ENCODE measurements around the gene KL.
A peak's percentile ranks its signal among the peaks of the same experiment; 100 is the strongest.

Gene KL

DNA sequence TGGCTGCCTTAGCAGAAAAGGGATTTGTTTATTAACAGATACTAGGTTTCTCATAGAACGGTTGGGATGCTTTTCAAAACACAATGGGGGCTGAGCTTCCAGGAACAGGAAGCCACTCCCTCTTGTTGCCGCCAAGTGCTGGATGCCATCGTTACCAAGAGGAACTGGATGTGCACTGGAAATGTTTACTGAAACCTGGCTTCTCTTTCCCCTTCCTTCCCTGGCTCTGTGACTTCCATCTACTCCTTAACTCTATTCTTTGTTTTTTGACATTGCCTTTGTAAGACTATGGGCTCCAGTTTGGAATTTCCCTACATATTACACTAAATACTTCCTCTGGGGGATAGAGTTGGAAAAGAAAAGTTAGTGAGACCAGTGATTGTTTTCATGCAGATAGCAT is 11.7 kb upstream of the KL start:
- no peak for DNase-seq (ENCODE audit: low read depth)

DNA sequence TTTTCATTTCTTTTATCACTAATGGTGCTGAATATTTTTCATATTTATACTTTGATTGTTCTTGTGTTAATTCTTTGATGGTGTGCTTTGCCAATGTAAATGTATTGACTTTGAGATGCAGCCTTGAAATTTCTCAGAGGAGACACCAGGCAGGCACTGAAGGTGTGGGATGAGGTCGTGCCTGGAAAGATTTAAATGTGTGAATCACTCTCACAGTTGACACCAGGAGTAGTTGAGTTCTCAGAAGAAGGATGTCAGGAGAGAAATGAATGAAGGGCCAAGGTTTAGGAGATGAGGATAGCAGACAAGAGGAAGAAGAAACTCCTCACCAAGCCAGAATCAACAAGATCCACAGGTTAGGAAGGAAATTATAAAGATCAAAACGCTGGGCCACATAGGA is 10.1 kb upstream of the KL start:
- no peak for DNase-seq (ENCODE audit: low read depth)

DNA sequence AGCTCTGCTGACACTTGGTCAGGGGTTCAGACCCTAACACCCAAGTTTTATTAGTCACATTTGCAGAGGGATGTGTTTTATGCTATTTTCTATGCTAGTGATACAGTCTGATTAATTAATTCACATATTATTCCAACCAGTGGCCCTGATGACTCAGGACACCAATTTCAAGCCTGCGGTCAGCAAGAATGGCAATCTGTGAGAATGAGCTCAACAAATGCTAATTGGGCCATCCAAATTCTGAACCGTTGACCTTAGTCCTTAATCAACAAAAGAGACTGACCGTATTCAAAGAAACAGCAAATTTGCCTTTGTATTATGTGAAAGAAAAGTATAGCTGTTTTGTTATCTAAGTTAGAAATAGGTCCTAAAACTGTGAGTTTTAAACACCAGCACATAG is 9.6 kb upstream of the KL start:
- DNase-seq (ENCODE audit: low read depth) = no peak

DNA sequence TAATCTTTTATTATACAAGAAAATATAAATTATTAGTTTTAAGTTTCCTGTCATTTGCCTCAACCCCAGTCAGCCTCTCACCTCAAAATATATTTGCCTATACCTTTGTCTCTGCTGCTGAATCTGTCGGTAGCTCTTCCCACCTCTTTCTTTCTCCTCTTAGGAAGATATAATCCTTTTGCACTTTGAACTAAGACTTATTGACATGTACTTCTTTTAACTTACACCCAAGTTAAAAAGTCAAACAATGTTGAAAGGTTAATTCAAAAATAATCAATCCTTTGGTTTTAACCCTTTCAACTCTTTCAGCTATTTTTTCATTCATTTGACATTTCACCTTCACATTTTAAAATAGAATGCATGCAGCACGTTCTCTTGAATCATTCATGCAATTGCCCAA is 9.0 kb upstream of the KL start:
- DNase-seq (ENCODE audit: low read depth) = no peak

DNA sequence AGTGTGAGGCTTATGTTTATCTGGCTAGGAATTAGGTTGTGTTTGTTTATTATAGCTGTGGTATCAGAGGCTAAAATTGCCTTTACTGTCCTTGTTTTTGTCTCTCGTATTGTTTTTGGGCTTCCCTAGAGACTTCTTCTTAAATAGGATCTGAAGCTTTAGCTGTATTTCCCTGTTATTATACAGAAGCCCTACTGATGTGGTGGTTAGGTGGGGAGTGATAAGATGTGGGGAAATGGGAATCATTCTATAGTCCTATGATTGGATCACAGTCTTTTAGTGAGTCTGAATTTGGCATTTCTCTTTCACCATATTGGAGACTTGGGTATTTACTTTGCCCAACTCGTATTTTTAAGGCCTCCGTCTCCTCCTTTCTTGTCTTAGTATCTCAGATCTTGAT is 8.3 kb upstream of the KL start:
- DNase-seq (ENCODE audit: low read depth) = no peak

DNA sequence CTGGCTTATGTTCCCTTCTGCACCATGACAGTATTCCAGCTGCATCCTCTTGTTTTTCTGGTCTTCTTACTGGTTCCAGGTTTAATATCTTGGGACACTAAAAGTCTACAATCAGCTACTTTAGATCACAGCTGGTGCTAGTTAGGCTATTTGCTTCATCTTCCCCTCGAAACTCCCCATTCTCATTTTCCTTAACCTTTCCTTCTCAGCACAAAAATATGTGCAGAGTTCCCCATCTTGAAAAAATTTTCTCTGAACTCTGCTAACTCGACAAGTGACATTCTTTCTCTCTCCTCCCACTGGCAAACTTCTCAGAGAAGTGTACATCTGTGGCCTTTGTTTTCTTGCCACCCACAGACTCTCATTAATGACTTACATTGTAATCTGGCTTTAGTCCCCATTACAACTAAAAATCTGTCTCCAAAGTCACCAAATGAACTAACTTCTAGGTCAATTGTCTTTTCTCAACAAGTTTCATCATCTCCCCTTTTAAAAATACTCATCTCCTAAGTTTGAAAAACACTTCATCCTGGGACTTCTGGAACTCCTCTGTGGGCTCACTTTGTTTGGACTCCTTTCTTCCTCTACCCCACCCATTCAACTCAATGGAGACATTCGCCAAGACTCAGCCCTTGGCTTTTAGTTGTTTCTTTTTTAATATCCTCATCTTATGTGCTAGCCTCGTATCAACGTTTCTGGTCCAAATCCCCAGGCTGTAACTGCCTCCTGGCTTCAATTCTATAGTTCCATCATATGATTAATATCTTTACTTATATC is 7.1 kb upstream of the KL start:
- DNase-seq (ENCODE audit: low read depth) = no peak

DNA sequence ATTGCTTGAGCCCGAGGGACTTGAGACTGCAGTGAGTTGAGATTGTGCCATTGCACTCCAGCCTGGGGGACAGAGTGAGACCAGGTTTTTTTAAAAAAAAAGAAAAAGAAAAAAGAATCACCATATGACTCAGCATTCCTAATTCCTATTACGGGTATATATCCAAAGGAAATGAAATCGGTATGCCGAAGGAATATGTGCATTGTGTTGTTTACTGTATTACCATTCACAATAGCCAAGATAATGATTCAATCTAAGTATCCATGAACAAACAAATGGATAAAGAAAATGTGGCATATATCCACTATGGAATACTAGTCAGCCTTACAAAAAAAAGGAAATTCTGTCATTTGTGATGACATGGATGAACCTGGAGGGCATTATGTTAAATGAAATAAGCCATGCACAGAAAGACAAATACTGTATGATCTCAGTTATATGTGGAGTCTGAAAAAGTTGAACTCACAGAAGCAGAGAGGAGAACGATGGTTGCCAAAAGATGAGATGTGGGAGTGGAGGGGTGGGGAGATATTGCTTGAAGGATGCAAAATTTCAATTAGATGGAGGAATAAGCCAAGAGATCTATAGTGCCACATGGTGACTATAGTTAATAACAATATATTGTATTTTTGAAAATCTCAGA is 4.3 kb upstream of the KL start:
- no peak for DNase-seq (ENCODE audit: low read depth)

DNA sequence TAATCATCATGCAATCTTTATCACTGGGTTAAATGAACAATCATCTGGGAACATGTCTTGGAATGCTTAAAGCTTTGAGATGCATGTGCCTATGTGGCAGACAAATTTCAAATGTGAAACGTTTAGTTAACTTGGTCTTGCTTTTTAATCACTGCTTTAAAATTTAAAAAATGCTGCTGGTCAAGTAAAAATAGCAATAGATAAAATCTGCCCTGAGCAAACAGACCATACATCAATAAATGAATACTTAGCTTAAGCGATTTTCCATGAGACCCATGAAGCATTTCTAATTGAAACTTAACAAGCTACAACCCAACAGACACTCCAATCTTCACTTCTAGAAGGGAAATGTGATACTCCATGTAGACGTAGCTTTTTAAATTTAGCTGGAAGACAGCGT is 1.9 kb upstream of the KL start:
- no peak for DNase-seq (ENCODE audit: low read depth)

DNA sequence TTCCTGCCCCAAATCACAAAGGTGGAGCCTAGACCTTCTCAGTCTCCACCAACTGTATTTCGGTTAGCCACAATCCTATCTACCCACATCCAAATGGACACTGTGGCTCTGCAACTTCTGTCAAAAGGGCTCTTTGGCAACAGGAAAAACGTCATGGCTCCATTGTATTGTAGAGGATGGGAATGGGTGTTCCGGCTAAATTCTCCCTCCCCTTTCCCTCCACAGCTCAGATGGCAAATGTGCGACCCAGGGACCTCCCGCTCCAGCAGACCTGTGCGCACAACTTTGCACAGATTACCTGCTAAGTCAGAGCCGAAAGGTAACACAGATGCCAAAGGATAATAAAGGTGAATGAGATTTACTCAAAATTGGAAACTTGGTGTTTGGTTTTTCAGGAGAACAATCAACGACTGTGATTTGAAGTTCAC is 968 bp upstream of the KL start:
- no peak for DNase-seq (ENCODE audit: low read depth)

DNA sequence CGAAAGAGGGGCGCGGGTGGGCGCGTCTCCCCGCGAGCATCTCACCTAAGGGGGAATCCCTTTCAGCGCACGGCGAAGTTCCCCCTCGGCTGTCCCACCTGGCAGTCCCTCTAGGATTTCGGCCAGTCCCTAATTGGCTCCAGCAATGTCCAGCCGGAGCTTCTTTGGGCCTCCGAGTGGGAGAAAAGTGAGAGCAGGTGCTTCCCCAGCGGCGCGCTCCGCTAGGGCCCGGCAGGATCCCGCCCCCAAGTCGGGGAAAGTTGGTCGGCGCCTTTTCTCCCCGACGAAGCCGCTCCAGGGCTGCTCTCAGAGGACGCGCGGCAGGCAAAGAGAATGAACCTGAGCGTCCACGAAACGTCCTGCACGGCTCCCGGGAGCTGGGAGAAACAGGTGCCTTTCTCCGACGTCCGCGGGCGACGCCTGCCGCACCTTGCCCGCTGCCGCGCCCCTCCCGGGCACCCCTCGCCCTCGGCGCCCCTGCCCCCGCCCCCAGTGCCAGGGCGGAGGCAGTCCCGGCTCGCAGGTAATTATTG is 366 bp upstream of the KL start:
- no peak for DNase-seq (ENCODE audit: low read depth)

DNA sequence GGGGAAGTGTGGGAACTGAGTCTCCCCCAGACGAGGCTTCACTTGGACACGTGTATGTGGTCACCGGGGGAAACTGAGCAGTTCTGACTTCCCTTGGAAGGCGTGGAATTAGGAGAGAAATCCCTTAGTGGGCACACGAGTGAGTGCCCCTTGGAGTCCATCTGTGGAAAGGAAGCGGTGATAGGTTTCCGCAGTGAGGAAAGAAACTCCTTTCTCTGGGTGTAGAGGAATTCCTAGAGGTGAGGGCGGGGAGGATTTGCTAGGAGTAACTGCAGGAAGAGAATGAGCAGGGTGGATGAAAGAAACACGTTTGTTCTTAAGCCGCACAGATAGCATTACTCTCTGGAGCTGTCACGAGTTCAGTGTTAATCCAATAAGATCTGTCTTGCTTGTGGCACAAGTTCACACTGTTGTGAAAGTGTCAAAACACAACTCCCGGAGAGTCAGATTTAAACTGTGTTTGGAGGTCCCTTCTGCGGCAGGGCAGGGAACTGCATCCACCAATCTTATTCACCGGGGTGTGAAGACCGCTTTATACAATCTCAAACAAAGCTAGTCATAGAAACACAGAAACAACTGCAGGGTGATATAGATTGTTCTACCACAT is 1.2 kb downstream of the KL start:
- no peak for DNase-seq (ENCODE audit: low read depth)

DNA sequence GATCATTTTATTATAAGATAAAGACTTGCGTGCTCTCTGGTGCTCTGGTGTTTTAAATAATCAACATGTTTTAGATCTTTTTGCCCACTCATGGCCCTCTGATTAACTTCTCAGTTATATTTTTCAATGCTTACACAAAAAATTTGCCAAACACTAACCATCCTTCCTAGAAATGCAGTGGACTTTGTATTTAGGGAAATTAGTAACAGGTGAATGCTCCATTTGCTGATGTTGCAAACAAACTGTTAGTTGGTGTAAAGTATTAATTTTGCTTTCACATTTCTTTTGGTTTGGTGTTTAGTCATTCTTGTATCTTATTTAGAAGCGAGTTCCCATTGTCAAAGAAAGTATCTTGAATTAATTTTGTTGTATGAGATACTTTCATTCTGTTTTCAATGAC is 2.7 kb downstream of the KL start:
- no peak for DNase-seq (ENCODE audit: low read depth)

DNA sequence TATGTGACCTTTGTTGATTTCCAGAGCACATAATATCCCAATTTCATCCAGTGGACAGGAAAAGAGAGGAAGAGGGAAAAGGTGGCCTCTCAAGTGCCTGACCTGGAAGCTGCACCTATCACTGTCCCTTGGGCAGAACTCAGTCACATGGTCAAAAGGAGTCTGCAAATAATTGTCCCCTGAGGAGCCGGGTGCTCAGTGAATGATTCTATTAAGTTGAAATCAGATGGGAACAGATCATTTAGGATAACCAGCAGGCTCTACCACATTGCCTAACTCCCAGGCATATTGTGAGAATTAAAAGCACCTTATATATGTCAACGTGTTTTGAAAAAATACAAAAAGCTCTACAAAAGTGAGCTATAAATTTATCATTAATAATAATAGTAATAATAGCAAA is 6.8 kb downstream of the KL start:
- DNase-seq (ENCODE audit: low read depth) = no peak

DNA sequence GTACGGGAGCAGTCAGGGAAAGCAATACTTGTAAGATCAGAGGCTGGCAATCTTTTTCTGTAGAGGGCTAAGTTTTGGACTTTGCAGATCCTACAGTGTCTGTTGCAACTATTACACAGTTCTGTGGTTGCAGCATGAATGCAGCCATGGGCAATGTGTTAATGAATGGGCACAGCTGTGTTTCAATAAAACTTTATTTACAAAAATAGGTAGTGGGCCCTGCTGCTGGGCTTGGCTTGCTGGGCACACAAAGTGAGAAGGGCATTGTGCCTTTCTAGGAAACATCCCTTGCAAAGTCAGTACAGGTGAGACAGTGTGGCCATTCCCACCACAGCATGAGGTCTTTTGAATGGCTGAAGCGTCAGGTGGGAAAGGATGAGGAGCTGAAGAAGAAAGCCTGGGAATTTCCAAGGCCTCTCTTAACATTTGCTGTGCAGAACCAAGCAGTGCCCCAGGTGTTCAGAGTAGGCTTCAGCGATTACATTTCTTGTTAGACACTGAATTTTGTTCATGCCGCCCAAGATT is 9.1 kb downstream of the KL start:
- no peak for DNase-seq (ENCODE audit: low read depth)

DNA sequence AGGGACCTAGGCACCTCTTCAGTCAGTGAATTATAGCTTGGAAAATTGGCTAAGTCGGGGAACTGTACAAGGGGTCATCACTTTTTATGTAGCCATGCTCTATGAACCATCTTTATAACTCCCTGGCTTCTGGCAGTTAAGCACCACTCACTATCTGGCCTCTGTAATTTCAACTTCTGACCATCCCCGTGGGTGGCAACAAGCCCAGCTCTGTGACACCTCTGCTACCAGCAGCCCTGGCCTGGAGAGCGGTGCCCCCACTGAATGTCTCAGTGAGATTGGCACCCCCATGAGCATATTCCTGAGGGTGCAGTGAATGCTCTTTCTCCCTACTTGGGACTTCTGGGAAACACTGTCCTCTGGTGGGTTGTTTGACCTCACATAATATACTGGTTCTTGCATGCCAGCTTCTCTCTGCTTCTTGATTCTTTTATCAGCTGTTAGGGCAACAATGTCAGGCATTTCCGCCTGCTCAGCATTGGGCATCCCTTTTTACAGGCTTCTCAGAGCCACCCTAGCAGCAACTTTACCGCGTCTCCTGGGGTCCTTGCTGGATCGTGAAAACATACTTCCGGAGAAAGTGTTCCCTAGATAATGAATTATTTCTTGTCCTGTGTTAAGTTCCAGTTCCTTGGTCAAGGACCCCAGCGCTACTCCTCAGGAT is 10.4 kb downstream of the KL start:
- DNase-seq (ENCODE audit: low read depth) = no peak

DNA sequence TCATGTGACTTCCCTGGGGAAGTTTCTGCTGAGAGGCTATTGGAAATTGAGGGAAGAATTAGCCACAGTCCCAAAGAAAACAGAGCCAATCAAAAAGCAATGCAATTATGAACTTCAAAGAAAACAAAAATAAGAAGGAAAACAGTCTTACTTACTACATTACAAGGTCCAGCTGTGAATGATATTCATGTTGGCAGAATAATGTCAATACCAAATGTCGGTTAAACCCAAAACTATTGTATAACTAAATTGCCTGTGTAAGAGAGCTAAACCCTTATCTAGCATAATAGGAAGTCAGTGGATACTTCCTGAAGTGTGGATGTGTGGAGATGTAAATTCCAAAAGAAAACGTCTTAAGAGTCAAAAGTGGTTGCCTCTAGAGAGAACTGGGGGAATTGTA is 12.4 kb downstream of the KL start:
- no peak for DNase-seq (ENCODE audit: low read depth)

DNA sequence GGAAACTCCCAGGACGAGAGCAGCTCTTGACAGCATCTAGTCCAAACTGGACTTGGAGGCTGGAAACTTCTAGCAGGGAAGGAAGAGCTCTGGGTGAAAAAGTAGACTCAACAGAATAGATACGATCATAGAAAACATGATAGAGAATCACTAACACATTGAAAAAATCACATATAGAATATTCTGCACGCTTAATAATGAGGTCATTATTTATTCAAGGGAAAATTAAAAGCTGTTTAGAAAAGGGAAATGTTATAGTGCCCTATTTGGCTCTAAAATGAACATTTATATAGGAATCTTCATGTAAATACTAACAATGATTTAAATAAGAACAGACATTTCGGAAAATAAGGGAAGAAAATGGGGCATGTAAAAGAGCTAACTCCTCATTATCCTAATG is 15.1 kb downstream of the KL start:
- DNase-seq (ENCODE audit: low read depth) = no peak

DNA sequence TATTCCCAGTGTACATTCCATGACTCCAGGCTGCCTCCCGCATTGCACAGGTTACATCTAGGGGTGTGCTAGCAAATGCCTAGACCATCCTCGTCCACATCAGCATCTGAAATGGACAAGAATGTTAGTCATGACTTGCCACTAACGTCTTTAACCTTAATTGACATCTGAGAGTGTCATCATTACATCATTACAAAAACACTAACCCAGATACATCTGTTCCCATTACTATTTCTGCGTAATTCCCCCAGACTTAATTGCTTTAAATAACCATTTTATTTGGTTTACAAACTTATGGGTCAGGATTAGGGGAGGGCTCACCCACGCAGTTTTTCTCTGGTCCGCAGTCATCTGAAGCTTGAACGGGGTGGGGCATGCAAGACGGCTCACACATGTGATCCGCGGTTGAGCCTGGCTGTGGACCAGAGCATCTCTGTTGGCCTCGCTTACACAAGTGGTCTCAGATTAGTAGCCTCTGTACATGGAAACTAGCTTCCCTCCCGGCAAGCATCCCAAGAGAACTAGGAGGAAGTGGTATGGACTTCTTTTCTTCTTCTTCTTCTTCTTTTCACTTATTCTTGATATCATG is 15.9 kb downstream of the KL start:
- no peak for DNase-seq (ENCODE audit: low read depth)

DNA sequence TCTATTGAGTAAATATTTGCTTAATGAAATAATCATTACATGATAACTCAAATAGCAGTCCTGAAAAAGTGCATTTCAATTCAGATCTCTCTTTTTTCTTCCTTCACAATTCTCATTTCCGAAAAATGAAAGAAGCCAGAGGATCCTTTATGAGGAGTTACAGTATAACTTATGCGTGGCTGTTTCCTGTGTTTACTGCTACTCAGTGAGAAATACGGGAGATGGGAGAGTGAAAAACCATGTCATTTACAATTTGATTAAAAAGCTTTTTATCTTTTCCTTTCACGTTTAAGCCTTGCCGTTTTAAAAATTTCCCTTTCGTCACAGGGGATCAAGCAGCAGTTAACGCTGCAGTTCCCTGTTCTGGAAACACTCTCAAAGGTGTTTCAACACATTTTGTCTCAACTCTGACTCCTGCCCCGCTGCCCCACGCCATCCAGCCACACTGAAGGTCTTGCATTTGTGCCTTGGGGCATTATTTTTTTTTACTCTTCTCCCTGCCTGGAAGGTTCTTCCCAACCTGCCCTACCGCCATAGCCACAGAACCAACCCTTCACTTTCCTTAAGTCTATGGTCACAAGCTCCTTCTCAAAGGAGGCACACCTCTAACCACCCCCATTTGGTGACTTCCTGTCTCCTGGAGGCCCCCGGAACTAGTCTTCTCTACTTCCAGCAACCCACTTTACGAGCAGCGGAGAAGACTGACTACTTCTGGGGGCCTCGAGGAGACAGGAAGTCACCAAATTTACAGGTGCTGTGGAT is 17.0 kb downstream of the KL start:
- DNase-seq (ENCODE audit: low read depth) = peak; percentile 5

DNA sequence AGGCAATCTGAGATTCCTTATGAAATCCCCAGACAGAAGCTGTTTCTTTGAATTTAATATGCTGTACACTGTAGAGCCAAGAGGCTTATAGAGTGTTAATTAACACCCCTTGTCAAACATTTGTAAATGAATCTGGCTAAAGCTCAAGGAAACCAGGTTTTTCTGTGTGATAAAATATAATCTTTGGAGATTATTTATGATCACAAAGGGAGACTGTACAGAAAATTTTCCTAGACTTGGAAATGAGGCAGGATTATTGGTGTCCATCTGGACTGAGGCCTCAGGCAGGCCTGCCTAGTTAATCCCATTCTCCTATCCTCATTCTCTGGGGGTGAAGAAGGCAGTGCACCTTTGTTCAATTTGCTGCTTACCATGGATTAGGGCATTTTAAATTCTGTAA is 17.8 kb downstream of the KL start:
- no peak for DNase-seq (ENCODE audit: low read depth)

DNA sequence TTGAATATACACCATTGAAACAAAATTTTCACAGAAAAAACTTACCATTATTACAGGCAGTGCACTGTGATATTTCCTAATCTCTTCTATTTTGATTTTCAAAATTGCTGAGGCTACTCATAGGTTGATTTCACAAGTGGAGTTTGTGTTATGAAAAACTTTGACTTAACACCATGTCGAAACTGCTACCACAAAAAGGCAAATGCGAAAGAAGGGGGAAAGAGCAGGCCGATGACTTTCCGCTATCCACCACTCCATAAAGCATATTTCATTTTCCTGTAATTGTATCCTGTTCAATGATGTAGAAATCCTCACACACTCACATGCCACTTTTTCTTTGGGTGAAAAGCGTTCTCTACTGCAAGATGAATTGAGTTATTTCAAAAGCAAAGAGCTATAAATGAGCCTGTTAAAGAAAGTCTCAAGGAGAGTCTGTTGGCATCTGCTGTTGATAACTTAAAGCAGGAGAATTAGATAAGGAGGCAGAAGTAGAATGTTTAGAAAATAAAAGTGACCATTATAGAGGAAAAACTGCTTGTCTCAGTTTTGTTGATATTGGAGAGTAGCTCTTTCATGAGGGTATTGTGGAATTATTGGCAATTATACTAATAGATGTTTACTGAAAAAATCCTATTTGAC is 18.8 kb downstream of the KL start:
- no peak for DNase-seq (ENCODE audit: low read depth)
